OCI-LY3 (cell line): ENCODE results near the gene SLC39A12.

Source experiments
- EZH2phosphoT487 ChIP-seq: fragments of 200-600 bp; shearing (Covaris generic); IDR thresholded peaks from 2 replicates; pipeline ENCODE4 v1.6.1; 2018; ENCODE audit warnings: antibody characterized with exemption, mixed run types, low read depth
- TF ChIP-seq, protein P1 (sequence below): fragments of 200-600, 300-600 bp; sonication (generic); IDR thresholded peaks from 2 replicates; pipeline ENCODE4 v1.5.1; 2014; ENCODE audit warnings: antibody characterized with exemption, low read length, low read depth

DNA sequence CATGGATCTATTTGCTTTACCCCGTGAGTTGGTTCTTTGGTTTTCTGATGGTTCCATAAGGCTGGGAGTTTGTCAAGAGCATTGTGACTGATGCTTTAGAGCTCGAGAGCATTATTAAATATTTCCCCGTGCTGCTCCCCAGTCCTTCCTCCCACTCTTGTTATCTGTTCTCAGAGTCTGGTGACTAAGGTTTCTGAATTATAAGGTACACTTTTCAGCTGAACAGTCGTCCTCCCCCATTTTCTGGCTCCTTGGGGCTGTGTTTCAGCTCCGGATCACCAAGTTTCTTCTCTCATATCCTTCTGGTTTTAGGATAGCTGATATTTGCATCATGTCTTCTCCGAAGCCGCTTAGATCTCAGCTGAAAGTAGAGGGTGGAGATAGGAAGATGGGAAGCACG is 130.7 kb downstream of the SLC39A12 start:
- TF ChIP-seq, protein P1, sequence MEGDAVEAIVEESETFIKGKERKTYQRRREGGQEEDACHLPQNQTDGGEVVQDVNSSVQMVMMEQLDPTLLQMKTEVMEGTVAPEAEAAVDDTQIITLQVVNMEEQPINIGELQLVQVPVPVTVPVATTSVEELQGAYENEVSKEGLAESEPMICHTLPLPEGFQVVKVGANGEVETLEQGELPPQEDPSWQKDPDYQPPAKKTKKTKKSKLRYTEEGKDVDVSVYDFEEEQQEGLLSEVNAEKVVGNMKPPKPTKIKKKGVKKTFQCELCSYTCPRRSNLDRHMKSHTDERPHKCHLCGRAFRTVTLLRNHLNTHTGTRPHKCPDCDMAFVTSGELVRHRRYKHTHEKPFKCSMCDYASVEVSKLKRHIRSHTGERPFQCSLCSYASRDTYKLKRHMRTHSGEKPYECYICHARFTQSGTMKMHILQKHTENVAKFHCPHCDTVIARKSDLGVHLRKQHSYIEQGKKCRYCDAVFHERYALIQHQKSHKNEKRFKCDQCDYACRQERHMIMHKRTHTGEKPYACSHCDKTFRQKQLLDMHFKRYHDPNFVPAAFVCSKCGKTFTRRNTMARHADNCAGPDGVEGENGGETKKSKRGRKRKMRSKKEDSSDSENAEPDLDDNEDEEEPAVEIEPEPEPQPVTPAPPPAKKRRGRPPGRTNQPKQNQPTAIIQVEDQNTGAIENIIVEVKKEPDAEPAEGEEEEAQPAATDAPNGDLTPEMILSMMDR, result no peak
- TF ChIP-seq EZH2phosphoT487, result no peak
